Mucosa of descending colon (tissue), 3 donors: ENCODE results near the gene ERC2. TPM values are rescaled to one million over a fixed set of nuclear protein-coding genes. Genes with fewer than 3 reads are reported as not detected.

Experiments
- ATAC-seq: fragments of 200-7000 bp; cut with Tn5 transposase; one replicate; pipeline ENCODE4 v1.9.1; 2020; ENCODE audit warnings: mild to moderate bottlenecking, moderate library complexity
- DNase-seq, 3 donors: peaks; one replicate each; pipeline ENCODE4 v3.0.0-alpha.2; 2020
- H3K36me3 ChIP-seq: fragments of 200-600 bp; one replicate; pipeline ENCODE4 v1.8.0; 2021; ENCODE audit warnings: low read depth, mild to moderate bottlenecking
- H3K4me1 ChIP-seq: fragments of 200-600 bp; one replicate; pipeline ENCODE4 v1.8.0; 2021; ENCODE audit warnings: low read depth, mild to moderate bottlenecking
- H3K4me3 ChIP-seq: fragments of 200-600 bp; one replicate; pipeline ENCODE4 v1.8.0; 2021; ENCODE audit warnings: mild to moderate bottlenecking
- H3K9me3 ChIP-seq: fragments of 200-600 bp; one replicate; pipeline ENCODE4 v1.8.0; 2021; ENCODE audit warnings: mild to moderate bottlenecking
- intact Hi-C, 2 donors: fragments of 100-400 bp; cut with DNase I in 1 of 2; cut with micrococcal nuclease in 1 of 2; formaldehyde crosslinking; loops; one replicate each; pipeline versions ENCODE4 v1.11.0 to v1.11.1; 2022; cut with DNase I, micrococcal nuclease
- total RNA-seq, 3 donors: library from RNA; stranded (reverse); fragmentation: NEBNext Ultra II Directional in 2 of 3; extraction: Animal tissue kit (Norgen Biotek cat#: 25700) in 2 of 3; gene quantifications; one replicate each; pipeline versions ENCODE4 v1.2.1 to v1.2.4, GENCODE V29; 2021 to 2023
- TF ChIP-seq, protein P1 (sequence below): fragments of 200-600 bp; IDR thresholded peaks from one replicate; pipeline ENCODE4 v1.8.0; 2022; ENCODE audit warnings: antibody characterized with exemption, mild to moderate bottlenecking
- donor health status: DM: no; HTN: no; CAD: no; lungs with moderate emphysema.
- donor health status: DM: no; HTN: no; CAD: no.
- donor health status: DM: no; HTN: yes; CAD: no.

The ERC2 gene
- total RNA-seq, 3 donors from 2014 or later: 0.06 to 1.8 (median 0.43) TPM

DNA sequence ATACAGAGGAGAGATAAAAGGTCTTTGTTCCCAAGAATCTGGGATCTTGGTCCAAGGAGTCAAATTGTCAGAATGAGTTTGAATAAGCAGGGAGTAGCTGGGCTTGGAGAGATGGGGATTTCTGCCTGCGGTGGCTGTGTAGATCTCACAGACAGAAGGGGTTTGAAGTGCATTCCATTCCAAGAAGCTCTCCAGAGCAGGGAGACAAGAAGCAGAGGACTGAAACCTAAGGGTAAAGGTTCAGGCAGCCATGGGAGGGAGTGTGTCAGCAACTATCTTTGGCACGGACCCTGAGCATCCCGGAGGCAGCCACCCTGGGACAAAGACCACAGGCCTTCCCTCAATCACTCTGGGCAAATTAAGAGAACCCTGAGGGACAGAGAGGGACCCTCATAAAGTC, 558.9 kb downstream of the ERC2 start:
- no peak for DNase-seq
- H3K36me3 ChIP-seq: no peaks in the 10 kb centered on the region
- H3K9me3 ChIP-seq: no peaks in the 10 kb centered on the region
- TF ChIP-seq, protein P1, sequence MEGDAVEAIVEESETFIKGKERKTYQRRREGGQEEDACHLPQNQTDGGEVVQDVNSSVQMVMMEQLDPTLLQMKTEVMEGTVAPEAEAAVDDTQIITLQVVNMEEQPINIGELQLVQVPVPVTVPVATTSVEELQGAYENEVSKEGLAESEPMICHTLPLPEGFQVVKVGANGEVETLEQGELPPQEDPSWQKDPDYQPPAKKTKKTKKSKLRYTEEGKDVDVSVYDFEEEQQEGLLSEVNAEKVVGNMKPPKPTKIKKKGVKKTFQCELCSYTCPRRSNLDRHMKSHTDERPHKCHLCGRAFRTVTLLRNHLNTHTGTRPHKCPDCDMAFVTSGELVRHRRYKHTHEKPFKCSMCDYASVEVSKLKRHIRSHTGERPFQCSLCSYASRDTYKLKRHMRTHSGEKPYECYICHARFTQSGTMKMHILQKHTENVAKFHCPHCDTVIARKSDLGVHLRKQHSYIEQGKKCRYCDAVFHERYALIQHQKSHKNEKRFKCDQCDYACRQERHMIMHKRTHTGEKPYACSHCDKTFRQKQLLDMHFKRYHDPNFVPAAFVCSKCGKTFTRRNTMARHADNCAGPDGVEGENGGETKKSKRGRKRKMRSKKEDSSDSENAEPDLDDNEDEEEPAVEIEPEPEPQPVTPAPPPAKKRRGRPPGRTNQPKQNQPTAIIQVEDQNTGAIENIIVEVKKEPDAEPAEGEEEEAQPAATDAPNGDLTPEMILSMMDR: no peak
- no peak for ATAC-seq
- H3K4me1 ChIP-seq: no peaks in the 10 kb centered on the region
- H3K4me3 ChIP-seq: no peak overlapping the region
- intact Hi-C loops: loop anchor here in 1 of 2 donors (5.0 kb wide), 1 partner anchor 57 kb away; no protein-coding TSS in a partner anchor

DNA sequence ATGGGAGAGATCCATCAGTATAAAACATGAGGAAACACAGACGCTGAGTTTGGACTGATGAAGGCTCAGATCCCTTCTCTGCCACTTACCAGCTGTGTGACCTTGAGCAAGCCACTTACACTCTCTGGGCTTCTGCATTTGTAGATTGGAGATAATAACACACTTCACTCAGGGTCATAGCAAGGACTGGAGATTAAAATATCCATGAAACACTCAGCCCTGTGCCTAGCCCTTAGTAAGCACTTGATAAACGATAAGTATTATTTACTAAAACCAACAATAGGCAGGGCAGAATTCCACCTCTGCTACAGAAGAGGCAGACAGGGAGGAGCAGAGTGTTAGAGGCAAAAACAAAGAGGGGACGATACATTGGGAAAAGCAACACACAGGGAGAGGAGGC, 560.7 kb downstream of the ERC2 start:
- no peak for ATAC-seq
- Histone ChIP-seq H3K4me3 (no peak overlapping the region), H3K4me1 (no peaks in the 10 kb centered on the region), H3K9me3 (no peaks in the 10 kb centered on the region), H3K36me3 (no peaks in the 10 kb centered on the region)
- TF ChIP-seq, protein P1: no peak
- DNase-seq: no peak
- intact Hi-C loops: loop anchor here in 1 of 2 donors (5.0 kb wide), 1 partner anchor 55 kb away; no protein-coding TSS in a partner anchor

DNA sequence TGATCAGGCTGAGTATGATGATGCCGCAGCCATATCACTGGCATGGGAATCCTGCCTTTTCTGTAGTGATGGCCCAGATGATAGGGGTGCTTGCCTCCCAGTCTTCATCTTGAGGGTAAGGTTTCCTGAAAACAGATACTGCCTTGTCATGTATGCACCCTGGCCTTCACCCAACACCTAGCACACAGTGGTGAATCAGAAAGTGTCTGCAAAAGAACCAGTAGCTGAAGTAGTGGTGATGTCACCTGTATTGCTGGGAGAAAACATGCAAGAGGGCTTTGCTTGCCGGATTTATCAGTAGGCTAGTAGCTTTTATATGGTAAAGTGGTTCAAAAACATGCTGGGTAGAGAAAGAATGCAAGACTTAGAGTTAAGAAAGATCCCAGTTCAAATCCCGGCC, 561.4 kb downstream of the ERC2 start:
- H3K36me3 ChIP-seq: no peaks in the 10 kb centered on the region
- intact Hi-C loops: loop anchor here in 1 of 2 donors (5.0 kb wide), 1 partner anchor 55 kb away; no protein-coding TSS in a partner anchor
- no peaks in the 10 kb centered on the region for H3K4me1 ChIP-seq
- no peak overlapping the region for H3K4me3 ChIP-seq
- TF ChIP-seq, protein P1: no peak
- DNase-seq (no peak), ATAC-seq (no peak)
- no peaks in the 10 kb centered on the region for H3K9me3 ChIP-seq

DNA sequence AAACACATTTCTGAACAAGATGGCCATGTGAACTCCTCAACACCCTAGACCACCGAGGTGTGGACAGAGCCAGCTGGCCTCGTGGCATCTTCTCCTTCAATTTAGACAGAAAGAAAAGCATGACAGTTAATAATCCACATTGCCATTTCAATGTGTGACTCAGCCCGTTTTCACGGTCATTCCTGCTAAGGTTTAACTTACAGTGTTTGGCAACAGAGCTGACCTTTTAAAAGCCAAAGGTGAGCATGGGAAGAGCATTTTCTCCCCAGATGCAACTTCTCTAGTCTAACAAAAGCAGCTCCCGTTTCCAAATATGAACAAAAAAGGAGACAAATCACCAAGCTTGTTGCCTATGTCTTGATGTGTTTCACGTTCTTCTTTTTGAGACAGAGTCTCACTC, 563.6 kb downstream of the ERC2 start:
- intact Hi-C loops: loop anchor here in 1 of 2 donors (5.0 kb wide), 1 partner anchor 52 kb away; no protein-coding TSS in a partner anchor
- H3K4me1 ChIP-seq: no peaks in the 10 kb centered on the region
- no peaks in the 10 kb centered on the region for H3K9me3 ChIP-seq
- H3K36me3 ChIP-seq: no peaks in the 10 kb centered on the region
- TF ChIP-seq, protein P1: no peak
- ATAC-seq (no peak), DNase-seq (no peak)
- H3K4me3 ChIP-seq: no peak overlapping the region

DNA sequence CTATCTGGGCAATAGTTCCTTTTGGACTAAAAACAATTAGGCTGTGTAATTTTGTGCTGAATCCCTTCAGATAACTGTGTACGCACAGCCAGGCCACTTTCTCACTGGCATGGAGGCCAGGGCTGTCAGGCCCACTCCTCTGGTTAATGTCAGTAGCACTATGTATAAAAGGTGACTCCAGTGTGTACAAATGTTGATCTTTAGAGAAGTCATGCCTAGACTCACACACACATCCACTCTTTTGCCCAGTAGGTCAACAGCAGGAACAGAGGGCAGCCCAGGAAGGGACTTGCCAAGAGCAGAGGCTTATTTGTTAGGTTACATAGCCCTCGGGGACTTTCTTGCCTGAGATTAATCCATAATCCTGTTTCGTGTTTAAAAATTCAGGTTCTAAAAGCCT, 564.6 kb downstream of the ERC2 start:
- ATAC-seq: no peak
- Histone ChIP-seq H3K36me3 (no peaks in the 10 kb centered on the region), H3K9me3 (no peaks in the 10 kb centered on the region), H3K4me3 (no peak overlapping the region), H3K4me1 (no peaks in the 10 kb centered on the region)
- intact Hi-C loops: no loop called here
- DNase-seq: no peak
- TF ChIP-seq, protein P1: no peak
